C4-2B (cell line): ENCODE results near the gene TMCC3.

Experiments used
- H3K27ac ChIP-seq: fragments of 450-650 bp; 2 replicates; pipeline ENCODE4 v1.5.1; 2017
- ZFX ChIP-seq: fragments of 450-650 bp; IDR thresholded peaks from 2 replicates; pipeline ENCODE4 v1.6.1; 2017
- TF ChIP-seq, protein P1 (sequence below): fragments of 450-650 bp; conservative IDR thresholded peaks from 2 replicates; pipeline ENCODE4 v1.5.1; 2017; ENCODE audit warnings: mild to moderate bottlenecking

Gene TMCC3

DNA sequence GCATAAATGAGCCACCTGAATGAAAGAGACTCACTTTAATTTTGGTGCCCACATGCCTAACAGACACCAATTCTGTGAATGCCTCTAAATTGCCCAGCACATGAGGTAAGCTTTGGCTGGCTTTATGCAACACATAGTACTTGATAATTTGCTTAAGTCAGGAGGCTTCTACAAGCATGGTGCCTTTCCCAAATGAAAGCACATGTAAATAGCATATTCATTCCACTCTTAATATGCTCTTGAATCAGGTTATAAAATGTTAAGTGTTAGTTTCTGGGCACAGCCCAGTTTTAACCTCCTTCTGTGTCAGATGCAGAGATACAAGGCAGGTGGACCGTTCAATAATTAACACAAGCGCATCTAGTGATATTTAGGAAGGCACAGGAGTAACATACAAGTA lies 15.6 kb downstream of the TMCC3 start:
- no peak overlapping the region for H3K27ac ChIP-seq
- TF ChIP-seq ZFX, result no peak
- TF ChIP-seq, protein P1, sequence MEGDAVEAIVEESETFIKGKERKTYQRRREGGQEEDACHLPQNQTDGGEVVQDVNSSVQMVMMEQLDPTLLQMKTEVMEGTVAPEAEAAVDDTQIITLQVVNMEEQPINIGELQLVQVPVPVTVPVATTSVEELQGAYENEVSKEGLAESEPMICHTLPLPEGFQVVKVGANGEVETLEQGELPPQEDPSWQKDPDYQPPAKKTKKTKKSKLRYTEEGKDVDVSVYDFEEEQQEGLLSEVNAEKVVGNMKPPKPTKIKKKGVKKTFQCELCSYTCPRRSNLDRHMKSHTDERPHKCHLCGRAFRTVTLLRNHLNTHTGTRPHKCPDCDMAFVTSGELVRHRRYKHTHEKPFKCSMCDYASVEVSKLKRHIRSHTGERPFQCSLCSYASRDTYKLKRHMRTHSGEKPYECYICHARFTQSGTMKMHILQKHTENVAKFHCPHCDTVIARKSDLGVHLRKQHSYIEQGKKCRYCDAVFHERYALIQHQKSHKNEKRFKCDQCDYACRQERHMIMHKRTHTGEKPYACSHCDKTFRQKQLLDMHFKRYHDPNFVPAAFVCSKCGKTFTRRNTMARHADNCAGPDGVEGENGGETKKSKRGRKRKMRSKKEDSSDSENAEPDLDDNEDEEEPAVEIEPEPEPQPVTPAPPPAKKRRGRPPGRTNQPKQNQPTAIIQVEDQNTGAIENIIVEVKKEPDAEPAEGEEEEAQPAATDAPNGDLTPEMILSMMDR, result no peak

DNA sequence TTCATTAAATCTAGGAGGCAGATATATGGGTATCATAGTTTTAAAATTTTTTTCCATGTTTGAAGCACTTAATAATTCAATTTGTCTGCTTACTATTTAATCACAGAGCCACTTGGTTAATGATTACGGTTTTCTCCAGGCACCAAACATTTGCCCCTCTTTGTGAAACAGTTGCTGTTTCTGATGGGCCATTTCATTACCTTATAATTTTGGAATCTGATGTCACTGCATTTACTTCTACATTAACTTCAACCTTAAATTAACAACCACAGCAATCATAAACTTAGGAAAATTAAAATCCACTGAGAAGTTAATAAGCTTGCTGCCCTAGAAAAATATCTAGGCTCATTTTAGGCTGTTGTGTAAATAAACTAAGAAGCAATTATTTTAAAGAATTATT lies 17.0 kb downstream of the TMCC3 start:
- H3K27ac ChIP-seq, result no peak overlapping the region
- TF ChIP-seq, protein P1, result no peak
- TF ChIP-seq ZFX, result no peak

DNA sequence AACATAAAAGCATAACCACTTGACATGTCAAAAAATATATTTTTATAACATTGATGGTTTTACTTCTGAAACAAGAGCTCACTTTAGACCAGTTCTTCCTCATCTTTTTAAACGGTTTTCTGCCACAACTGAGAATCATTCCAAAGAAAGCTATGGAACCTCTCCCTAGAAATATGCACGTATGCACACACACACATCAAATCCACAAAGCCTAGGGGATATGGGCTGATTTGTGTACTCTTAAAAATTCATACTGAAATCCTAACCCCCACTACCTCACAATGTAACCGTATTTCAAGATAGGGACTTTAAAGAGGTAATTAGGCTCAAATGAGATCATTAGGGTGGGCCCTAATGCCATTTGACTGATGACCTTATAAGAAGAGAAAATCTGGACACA lies 19.3 kb downstream of the TMCC3 start:
- no peak overlapping the region for H3K27ac ChIP-seq
- no peak for TF ChIP-seq ZFX
- TF ChIP-seq, protein P1, result no peak

DNA sequence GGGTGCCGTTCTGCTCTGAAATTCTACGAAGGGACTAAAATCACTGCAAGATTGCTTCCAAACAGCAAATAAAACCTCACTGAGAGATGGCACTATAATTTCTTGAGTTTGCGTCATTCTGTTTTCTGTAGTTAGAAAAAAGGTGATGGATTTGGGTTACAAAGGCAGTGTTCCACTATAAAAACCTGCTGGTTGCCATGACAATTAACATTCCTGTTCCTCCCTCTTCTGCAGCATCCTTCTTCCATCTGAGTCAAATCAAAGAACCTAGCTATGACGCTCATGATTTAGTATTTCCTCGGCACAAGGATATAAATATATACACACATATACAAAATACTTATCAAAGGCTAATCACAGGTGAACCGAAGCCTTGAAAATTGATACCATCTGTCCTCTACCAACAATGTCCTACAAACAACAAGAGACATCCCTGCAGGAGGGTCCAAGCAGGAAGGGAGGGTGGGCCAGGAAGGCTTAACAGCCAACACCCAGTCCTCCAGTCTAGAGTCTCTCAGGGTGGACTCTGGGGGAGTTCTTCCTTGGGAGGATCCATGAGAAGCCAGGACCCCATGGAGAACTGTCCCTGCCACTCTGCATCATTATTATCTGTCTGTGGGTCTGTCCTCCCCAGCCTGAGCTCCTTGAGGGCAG lies 21.4 kb downstream of the TMCC3 start:
- TF ChIP-seq ZFX, result no peak
- TF ChIP-seq, protein P1, result no peak
- H3K27ac ChIP-seq, result no peak overlapping the region

DNA sequence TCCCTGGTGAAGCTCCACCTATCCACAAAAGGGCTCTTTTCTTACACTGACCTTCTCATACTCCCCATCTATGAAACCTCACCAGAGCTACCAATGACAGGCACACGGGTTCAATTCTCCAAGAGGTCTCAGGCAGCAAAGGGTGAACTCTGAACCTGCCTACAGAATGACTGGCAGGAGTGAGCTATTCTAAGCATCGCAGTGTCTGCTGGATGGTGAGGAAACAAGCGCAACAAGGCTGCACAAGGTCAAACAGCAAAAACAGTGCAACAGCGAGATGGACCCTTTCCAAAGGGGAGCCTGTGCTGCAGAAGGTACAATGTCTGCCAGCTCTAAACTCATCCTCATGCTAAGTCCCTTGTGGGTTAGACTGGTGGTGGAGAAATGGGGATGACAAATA lies 22.0 kb downstream of the TMCC3 start:
- TF ChIP-seq, protein P1, result no peak
- no peak for TF ChIP-seq ZFX
- no peak overlapping the region for H3K27ac ChIP-seq

DNA sequence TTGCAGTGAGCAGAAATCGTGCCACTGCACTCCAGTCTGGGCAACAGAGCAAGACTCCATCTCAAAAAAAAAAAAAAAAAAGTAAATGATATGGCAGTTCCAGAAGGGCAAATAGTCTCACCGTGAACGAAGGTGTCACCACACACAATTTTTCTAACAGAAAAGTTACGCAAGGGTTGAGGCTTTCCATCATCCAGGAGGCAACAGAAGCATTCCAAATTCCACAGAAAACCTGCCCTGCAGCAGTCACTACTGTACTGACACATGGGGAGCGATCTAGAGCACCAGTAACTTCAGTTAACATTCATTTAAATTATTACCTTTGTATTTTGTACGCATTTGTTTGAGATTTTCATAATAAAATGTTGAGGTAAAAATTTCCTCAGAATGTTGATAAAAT lies 24.8 kb downstream of the TMCC3 start:
- TF ChIP-seq, protein P1, result no peak
- no peak for TF ChIP-seq ZFX
- no peak overlapping the region for H3K27ac ChIP-seq

DNA sequence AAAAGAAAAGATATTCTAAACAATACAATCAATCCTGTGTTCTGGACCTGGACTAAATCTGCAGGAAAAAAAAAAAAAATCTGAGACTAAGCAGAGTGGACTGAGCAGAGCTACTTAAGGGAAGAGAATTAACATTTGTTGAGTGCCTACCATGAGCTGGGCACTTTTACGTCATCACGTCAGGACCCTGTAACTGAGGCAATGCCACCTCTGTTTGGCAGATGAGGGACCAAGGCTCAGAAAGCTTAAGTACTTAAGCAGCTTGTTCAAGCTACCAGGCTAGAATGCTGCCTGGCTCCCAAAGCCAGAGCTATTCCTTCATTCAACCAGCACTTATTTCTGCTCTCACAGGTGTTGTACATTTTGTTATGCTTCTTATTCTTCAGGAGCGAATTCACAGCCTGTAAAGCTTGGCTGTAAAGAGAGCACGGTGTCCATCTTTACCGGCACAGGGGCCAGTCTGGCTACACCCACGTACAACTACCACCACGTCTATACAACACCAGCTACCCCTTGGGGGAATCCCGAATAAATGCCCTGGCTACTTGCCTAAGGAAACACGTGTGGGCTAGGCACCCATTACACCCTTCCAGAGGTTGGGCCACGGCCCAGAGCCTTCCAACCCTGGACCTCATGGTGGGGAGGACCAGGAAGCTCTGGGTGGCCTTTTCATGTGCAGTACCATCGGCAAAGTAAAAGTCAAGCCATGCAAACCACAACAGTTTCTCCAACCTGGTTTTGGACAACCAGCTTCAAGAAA lies 27.0 kb downstream of the TMCC3 start:
- no peak overlapping the region for H3K27ac ChIP-seq
- no peak for TF ChIP-seq ZFX
- TF ChIP-seq, protein P1, result no peak
